ENCODE results near the gene COLEC12.

- TF ChIP-seq CTCF (IDR thresholded peaks at IDR 0.05) (no peak), POLR2A (IDR thresholded peaks at IDR 0.05) (no peak)
Observed at GRCh38 chr18:532632-533031, 32.1 kb upstream of the COLEC12 start.
